ENCODE measurements around the gene ZNF311. TPM values are rescaled to one million over a fixed set of nuclear protein-coding genes. Genes with fewer than 3 reads are reported as not detected.
A peak's percentile ranks its signal among the peaks of the same experiment; 100 is the strongest.

Gene ZNF311
- total and polyA plus RNA-seq, 9 of the 15 experiments (the other 6 are each of a cell fraction or from before 2014, with no cell fraction given) = 5.1 to 10.0 (median 7.5) TPM

DNA sequence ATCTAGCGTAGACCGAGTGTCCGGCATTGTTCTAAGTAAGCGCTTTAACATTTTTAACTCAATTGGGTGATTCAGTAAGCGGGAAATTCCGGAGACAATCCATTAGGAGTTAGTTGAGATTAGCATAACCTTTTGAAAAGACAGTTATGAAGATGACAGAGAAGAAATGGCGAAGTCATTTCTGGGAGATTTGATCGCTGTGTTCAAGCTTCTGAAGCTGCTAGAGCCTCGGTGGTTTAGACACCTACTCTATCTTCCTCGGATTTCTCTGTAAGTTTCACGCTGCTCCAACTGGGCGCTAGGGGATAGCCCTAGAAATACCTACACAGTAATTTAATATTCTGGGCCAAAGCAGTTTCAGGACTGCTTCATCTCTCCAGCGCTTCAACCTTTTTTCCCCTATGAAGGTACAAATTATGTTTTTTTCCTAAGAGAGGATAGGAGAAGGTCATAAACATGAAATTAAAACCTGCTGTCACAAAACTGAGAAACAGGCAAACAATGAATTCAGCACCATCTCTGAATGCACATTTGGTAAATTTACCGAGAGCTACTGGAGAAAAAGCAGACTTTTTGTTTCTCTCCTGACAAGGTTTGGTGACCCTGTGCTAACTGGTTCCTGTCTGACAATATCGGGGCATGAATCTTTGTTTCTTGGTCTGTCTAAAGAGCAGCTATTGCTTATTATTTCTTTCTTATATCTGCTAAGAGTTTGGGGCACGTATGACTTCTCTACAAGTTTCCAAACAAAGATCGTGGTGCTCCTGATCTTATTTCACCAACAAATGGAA lies 22.4 kb downstream of the ZNF311 start (continued):
- TF ChIP-seq, protein P1, sequence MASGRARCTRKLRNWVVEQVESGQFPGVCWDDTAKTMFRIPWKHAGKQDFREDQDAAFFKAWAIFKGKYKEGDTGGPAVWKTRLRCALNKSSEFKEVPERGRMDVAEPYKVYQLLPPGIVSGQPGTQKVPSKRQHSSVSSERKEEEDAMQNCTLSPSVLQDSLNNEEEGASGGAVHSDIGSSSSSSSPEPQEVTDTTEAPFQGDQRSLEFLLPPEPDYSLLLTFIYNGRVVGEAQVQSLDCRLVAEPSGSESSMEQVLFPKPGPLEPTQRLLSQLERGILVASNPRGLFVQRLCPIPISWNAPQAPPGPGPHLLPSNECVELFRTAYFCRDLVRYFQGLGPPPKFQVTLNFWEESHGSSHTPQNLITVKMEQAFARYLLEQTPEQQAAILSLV (tag; IDR thresholded peaks at IDR 0.05) = no peak
- TF ChIP-seq, protein P2, sequence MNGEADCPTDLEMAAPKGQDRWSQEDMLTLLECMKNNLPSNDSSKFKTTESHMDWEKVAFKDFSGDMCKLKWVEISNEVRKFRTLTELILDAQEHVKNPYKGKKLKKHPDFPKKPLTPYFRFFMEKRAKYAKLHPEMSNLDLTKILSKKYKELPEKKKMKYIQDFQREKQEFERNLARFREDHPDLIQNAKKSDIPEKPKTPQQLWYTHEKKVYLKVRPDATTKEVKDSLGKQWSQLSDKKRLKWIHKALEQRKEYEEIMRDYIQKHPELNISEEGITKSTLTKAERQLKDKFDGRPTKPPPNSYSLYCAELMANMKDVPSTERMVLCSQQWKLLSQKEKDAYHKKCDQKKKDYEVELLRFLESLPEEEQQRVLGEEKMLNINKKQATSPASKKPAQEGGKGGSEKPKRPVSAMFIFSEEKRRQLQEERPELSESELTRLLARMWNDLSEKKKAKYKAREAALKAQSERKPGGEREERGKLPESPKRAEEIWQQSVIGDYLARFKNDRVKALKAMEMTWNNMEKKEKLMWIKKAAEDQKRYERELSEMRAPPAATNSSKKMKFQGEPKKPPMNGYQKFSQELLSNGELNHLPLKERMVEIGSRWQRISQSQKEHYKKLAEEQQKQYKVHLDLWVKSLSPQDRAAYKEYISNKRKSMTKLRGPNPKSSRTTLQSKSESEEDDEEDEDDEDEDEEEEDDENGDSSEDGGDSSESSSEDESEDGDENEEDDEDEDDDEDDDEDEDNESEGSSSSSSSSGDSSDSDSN (IDR thresholded peaks at IDR 0.05; ENCODE audit: borderline replicate concordance in 1 of 2, low read depth in 2 of 2, low read length in 2 of 2) = 0 out of 4 replicates have a peak, but pooled peaks of 1 of the 2 experiments have one; percentile 69
- TF ChIP-seq KLF6 (CRISPR knock-in tag; IDR thresholded peaks at IDR 0.05; ENCODE audit: borderline replicate concordance) (no peak), RFX5 (IDR thresholded peaks at IDR 0.05; ENCODE audit: low read depth, low read length) (no peak), ZNF589 (CRISPR knock-in tag; IDR thresholded peaks at IDR 0.05; ENCODE audit: low read depth) (peak; percentile 66), ZNF79 (CRISPR knock-in tag; IDR thresholded peaks at IDR 0.05; ENCODE audit: low read depth) (no peak), IFI16 (CRISPR knock-in tag; IDR thresholded peaks at IDR 0.05) (no peak), ZNF282 (CRISPR knock-in tag; IDR thresholded peaks at IDR 0.05) (no peak), HDAC8 (tag; IDR thresholded peaks at IDR 0.05) (no peak), MAFG (tag; conservative IDR thresholded peaks at IDR 0.05) (no peak; the same call in 1 of the 2 replicates), TEAD1 (CRISPR knock-in tag; IDR thresholded peaks at IDR 0.05) (0 out of 4 replicates have a peak, but pooled peaks of 1 of the 2 experiments have one; percentile 3), TRIM24 (IDR thresholded peaks at IDR 0.05) (no peak), SPI1 (IDR thresholded peaks at IDR 0.05; ENCODE audit: borderline replicate concordance, low read depth, low read length) (no peak), ZNF133 (CRISPR knock-in tag; IDR thresholded peaks at IDR 0.05) (no peak), FOXA1 (IDR thresholded peaks at IDR 0.05; ENCODE audit: borderline replicate concordance) (no peak)
- TF ChIP-seq, protein P3, sequence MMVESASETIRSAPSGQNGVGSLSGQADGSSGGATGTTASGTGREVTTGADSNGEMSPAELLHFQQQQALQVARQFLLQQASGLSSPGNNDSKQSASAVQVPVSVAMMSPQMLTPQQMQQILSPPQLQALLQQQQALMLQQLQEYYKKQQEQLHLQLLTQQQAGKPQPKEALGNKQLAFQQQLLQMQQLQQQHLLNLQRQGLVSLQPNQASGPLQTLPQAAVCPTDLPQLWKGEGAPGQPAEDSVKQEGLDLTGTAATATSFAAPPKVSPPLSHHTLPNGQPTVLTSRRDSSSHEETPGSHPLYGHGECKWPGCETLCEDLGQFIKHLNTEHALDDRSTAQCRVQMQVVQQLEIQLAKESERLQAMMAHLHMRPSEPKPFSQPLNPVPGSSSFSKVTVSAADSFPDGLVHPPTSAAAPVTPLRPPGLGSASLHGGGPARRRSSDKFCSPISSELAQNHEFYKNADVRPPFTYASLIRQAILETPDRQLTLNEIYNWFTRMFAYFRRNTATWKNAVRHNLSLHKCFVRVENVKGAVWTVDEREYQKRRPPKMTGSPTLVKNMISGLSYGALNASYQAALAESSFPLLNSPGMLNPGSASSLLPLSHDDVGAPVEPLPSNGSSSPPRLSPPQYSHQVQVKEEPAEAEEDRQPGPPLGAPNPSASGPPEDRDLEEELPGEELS (CRISPR knock-in tag; IDR thresholded peaks at IDR 0.05; ENCODE audit: borderline replicate concordance) = no peak
- TF ChIP-seq, protein P4, sequence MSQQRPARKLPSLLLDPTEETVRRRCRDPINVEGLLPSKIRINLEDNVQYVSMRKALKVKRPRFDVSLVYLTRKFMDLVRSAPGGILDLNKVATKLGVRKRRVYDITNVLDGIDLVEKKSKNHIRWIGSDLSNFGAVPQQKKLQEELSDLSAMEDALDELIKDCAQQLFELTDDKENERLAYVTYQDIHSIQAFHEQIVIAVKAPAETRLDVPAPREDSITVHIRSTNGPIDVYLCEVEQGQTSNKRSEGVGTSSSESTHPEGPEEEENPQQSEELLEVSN (IDR thresholded peaks at IDR 0.05; ENCODE audit: borderline replicate concordance in 1 of 2, extremely low read depth in 1 of 2, insufficient read depth in 1 of 2, insufficient read length in 1 of 2, low read depth in 1 of 2, low read length in 1 of 2, poor library complexity in 1 of 2, severe bottlenecking in 1 of 2) = no peak
- TF ChIP-seq, protein P5, sequence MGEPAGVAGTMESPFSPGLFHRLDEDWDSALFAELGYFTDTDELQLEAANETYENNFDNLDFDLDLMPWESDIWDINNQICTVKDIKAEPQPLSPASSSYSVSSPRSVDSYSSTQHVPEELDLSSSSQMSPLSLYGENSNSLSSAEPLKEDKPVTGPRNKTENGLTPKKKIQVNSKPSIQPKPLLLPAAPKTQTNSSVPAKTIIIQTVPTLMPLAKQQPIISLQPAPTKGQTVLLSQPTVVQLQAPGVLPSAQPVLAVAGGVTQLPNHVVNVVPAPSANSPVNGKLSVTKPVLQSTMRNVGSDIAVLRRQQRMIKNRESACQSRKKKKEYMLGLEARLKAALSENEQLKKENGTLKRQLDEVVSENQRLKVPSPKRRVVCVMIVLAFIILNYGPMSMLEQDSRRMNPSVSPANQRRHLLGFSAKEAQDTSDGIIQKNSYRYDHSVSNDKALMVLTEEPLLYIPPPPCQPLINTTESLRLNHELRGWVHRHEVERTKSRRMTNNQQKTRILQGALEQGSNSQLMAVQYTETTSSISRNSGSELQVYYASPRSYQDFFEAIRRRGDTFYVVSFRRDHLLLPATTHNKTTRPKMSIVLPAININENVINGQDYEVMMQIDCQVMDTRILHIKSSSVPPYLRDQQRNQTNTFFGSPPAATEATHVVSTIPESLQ (CRISPR knock-in tag; IDR thresholded peaks at IDR 0.05) = no peak
